ENCODE measurements around the gene PLXNA4.

DNA sequence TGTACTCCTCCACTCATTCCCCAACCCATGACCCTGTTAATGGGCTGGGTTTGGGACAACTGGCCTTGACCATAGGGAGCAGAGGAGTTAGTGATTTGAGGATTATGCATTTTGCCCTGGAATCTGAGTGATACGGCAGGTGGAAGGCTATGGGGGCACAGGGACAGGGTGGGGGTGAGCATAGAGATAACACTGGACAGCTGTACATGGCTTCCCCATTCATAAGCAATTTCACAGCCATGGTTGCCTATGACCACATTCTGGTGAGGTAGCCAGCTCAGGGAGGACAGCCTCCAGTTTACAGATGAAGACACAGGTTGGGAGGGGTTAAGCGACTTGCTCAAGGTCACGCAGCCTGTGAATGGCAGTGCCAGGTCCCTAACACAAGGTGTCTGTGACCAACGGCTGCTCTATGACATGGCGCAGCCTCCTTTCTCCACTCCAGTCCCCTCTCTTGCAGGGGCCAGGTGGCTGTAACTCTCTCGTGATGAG lies 319.5 kb downstream of the PLXNA4 start:
- TF ChIP-seq GATA3 (IDR thresholded peaks at IDR 0.05; ENCODE audit: low read depth, low read length) (no peak), GATA2 (IDR thresholded peaks at IDR 0.05; ENCODE audit: low read depth, low read length) (no peak)

Data from SH-SY5Y (cell line).